Measurements from ENCODE around the gene ACLY. TPM values are rescaled to one million over a fixed set of nuclear protein-coding genes. Genes with fewer than 3 reads are reported as not detected.
A peak's percentile ranks its signal among the peaks of the same experiment; 100 is the strongest.

Gene ACLY
- total and polyA plus RNA-seq, 2 of the 13 experiments (the other 11 are each of a cell fraction or from before 2014, with no cell fraction given): 111 to 218 TPM

- TF ChIP-seq ZNF609 (CRISPR knock-in tag; IDR thresholded peaks at IDR 0.05; ENCODE audit: borderline replicate concordance) (0 out of 2 replicates have a peak, but pooled peaks have one; percentile 6), MED1 (CRISPR knock-in tag; IDR thresholded peaks at IDR 0.05) (0 out of 2 replicates have a peak, but pooled peaks have one; percentile 4), ZNF232 (CRISPR knock-in tag; IDR thresholded peaks at IDR 0.05; ENCODE audit: borderline replicate concordance) (0 out of 2 replicates have a peak, but pooled peaks have one; percentile 27), FOSL2 (CRISPR knock-in tag; IDR thresholded peaks at IDR 0.05) (0 out of 2 replicates have a peak, but pooled peaks have one; percentile 2), ZBTB20 (CRISPR knock-in tag; IDR thresholded peaks at IDR 0.05; ENCODE audit: borderline replicate concordance, low read depth) (0 out of 2 replicates have a peak, but pooled peaks have one; percentile 2), ATF7-NPFF (CRISPR knock-in tag; IDR thresholded peaks at IDR 0.05; ENCODE audit: low read depth) (0 out of 2 replicates have a peak, but pooled peaks have one; percentile 60), PLSCR1 (CRISPR knock-in tag; IDR thresholded peaks at IDR 0.05; ENCODE audit: borderline replicate concordance) (0 out of 2 replicates have a peak, but pooled peaks have one; percentile 2), BATF2 (CRISPR knock-in tag; IDR thresholded peaks at IDR 0.05) (0 out of 2 replicates have a peak, but pooled peaks have one; percentile 0), ZNF251 (CRISPR knock-in tag; IDR thresholded peaks at IDR 0.05) (no peak), MTERF4 (CRISPR knock-in tag; IDR thresholded peaks at IDR 0.05) (peak; percentile 23; the same call in 1 of the 2 replicates), ZNF678 (CRISPR knock-in tag; IDR thresholded peaks at IDR 0.05) (0 out of 2 replicates have a peak, but pooled peaks have one; percentile 7), HDAC2 (CRISPR knock-in tag; IDR thresholded peaks at IDR 0.05) (0 out of 2 replicates have a peak, but pooled peaks have one; percentile 6), ZNF790 (CRISPR knock-in tag; IDR thresholded peaks at IDR 0.05; ENCODE audit: borderline replicate concordance) (peak; percentile 58; the same call in 1 of the 2 replicates), FOXM1 (CRISPR knock-in tag; IDR thresholded peaks at IDR 0.05) (no peak), POLR2A (IDR thresholded peaks at IDR 0.05; ENCODE audit: insufficient read depth in 1 of 2, low read depth in 2 of 2, low read length in 2 of 2) (0 out of 4 replicates have a peak, but pooled peaks of 1 of the 2 experiments have one; percentile 12), ZNF431 (CRISPR knock-in tag; IDR thresholded peaks at IDR 0.05; ENCODE audit: borderline replicate concordance, low read depth) (0 out of 2 replicates have a peak, but pooled peaks have one; percentile 3), CREBL2 (CRISPR knock-in tag; IDR thresholded peaks at IDR 0.05; ENCODE audit: borderline replicate concordance) (no peak), ZMYM3 (CRISPR knock-in tag; IDR thresholded peaks at IDR 0.05) (no peak), NCOA5 (CRISPR knock-in tag; IDR thresholded peaks at IDR 0.05) (no peak)
Measured at GRCh38 chr17:41835214-41835799, 83.4 kb downstream of the ACLY start (continued).

All from HepG2 (cell line).